ENCODE data around the gene ADAMTS12.

The ADAMTS12 gene

GRCh38 chr5:33806738-33807442 lies 84.9 kb downstream of the ADAMTS12 start:
- Histone ChIP-seq H3K9ac (ENCODE audit: low read length) (no peak overlapping the region), H3K27ac (ENCODE audit: low read depth, low read length) (no peak overlapping the region), H3K4me1 (ENCODE audit: control insufficient read depth, insufficient read depth, low read length) (peaks cover 11% of the 10 kb centered on the region), H3K4me3 (ENCODE audit: low read depth, low read length) (no peak overlapping the region), H3K27me3 (ENCODE audit: control insufficient read depth, insufficient read depth, low read length) (no peaks in the 10 kb centered on the region), H3K36me3 (ENCODE audit: control insufficient read depth, insufficient read depth, low read length) (no peaks in the 10 kb centered on the region), H3K9me3 (ENCODE audit: control insufficient read depth, insufficient read depth, low read depth, low read length) (no peaks in the 10 kb centered on the region)

- Histone ChIP-seq H3K36me3 (ENCODE audit: control insufficient read depth, insufficient read depth, low read length) (no peaks in the 10 kb centered on the region), H3K27ac (ENCODE audit: low read depth, low read length) (no peak overlapping the region), H3K27me3 (ENCODE audit: control insufficient read depth, insufficient read depth, low read length) (no peaks in the 10 kb centered on the region), H3K9me3 (ENCODE audit: control insufficient read depth, insufficient read depth, low read depth, low read length) (no peaks in the 10 kb centered on the region), H3K9ac (ENCODE audit: low read length) (no peak overlapping the region), H3K4me1 (ENCODE audit: control insufficient read depth, insufficient read depth, low read length) (no peaks in the 10 kb centered on the region), H3K4me3 (ENCODE audit: low read depth, low read length) (no peak overlapping the region)
Measured at GRCh38 chr5:33801292-33801691, 90.5 kb downstream of the ADAMTS12 start.

GRCh38 chr5:33800241-33800950 lies 91.4 kb downstream of the ADAMTS12 start:
- H3K36me3 ChIP-seq (ENCODE audit: control insufficient read depth, insufficient read depth, low read length) = no peaks in the 10 kb centered on the region
- no peak overlapping the region for H3K9ac ChIP-seq (ENCODE audit: low read length)
- H3K27ac ChIP-seq (ENCODE audit: low read depth, low read length) = no peak overlapping the region
- no peaks in the 10 kb centered on the region for H3K9me3 ChIP-seq (ENCODE audit: control insufficient read depth, insufficient read depth, low read depth, low read length)
- 0 out of 2 replicates have a peak, but pooled peaks cover 6% of the 10 kb centered on the region for H3K4me1 ChIP-seq (ENCODE audit: control insufficient read depth, insufficient read depth, low read length)
- no peaks in the 10 kb centered on the region for H3K27me3 ChIP-seq (ENCODE audit: control insufficient read depth, insufficient read depth, low read length)
- no peak overlapping the region for H3K4me3 ChIP-seq (ENCODE audit: low read depth, low read length)

GRCh38 chr5:33795496-33795895 lies 96.3 kb downstream of the ADAMTS12 start:
- Histone ChIP-seq H3K27ac (ENCODE audit: low read depth, low read length) (no peak overlapping the region), H3K4me1 (ENCODE audit: control insufficient read depth, insufficient read depth, low read length) (peaks cover 16% of the 10 kb centered on the region), H3K9me3 (ENCODE audit: control insufficient read depth, insufficient read depth, low read depth, low read length) (no peaks in the 10 kb centered on the region), H3K36me3 (ENCODE audit: control insufficient read depth, insufficient read depth, low read length) (no peaks in the 10 kb centered on the region), H3K4me3 (ENCODE audit: low read depth, low read length) (no peak overlapping the region), H3K27me3 (ENCODE audit: control insufficient read depth, insufficient read depth, low read length) (no peaks in the 10 kb centered on the region), H3K9ac (ENCODE audit: low read length) (no peak overlapping the region)

DNA sequence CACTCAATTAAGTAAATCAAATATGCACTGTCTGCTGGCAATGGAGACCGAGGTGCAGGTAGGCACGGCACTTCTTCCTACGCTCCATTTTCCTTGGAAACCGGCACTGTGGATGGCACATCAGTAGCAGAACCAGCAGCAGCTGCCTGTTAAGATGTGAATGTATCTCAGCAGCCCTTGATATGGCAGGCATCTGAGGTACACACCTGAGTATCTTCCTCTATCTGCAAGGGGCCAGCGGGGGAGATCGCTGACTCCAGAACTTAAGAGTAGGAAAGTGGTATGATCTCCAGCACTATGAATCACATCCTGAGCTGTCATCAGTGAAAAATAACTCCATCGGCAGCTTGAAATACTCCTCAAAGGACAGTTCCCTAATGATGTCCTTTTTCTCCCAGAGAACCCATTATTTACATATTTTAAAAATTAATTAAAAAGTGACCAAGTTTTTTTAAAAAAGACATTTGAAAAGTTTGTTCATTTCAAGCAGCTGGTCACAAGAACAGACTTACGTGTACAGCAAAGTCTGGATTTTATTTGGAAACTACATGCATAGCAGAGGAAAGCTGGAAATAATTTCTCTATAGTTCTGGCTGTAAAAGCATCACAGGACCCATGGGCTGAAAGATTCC lies 97.1 kb downstream of the ADAMTS12 start:
- Histone ChIP-seq H3K27me3 (ENCODE audit: control insufficient read depth, insufficient read depth, low read length) (no peaks in the 10 kb centered on the region), H3K9ac (ENCODE audit: low read length) (no peak overlapping the region), H3K9me3 (ENCODE audit: control insufficient read depth, insufficient read depth, low read depth, low read length) (no peaks in the 10 kb centered on the region), H3K27ac (ENCODE audit: low read depth, low read length) (no peak overlapping the region), H3K36me3 (ENCODE audit: control insufficient read depth, insufficient read depth, low read length) (no peaks in the 10 kb centered on the region), H3K4me3 (ENCODE audit: low read depth, low read length) (no peak overlapping the region), H3K4me1 (ENCODE audit: control insufficient read depth, insufficient read depth, low read length) (peaks cover 16% of the 10 kb centered on the region)

- Histone ChIP-seq H3K9me3 (ENCODE audit: control insufficient read depth, insufficient read depth, low read depth, low read length) (no peaks in the 10 kb centered on the region), H3K27me3 (ENCODE audit: control insufficient read depth, insufficient read depth, low read length) (no peaks in the 10 kb centered on the region), H3K27ac (ENCODE audit: low read depth, low read length) (no peak overlapping the region), H3K36me3 (ENCODE audit: control insufficient read depth, insufficient read depth, low read length) (no peaks in the 10 kb centered on the region), H3K4me1 (ENCODE audit: control insufficient read depth, insufficient read depth, low read length) (peaks cover 16% of the 10 kb centered on the region), H3K4me3 (ENCODE audit: low read depth, low read length) (no peak overlapping the region), H3K9ac (ENCODE audit: low read length) (no peak overlapping the region)
Measured at GRCh38 chr5:33793836-33794549, 97.8 kb downstream of the ADAMTS12 start.

DNA sequence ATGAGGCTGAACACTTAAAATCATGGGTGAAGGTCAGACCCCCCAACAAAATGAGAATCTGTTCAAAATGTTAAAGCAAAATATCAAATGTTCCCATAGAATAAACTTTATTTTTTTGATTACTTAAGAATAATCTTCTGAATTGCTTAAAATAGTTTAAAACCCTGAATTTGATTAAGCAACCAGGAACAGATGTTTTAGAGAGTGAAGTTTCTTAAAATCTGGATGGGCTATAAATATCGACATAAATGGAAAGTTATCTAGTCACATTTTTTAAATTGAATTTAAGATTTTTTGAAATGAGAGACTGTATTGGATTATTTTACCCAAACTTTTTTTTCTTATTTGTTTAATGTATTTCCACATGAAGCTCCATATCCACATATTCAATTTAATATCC lies 98.5 kb downstream of the ADAMTS12 start:
- no peaks in the 10 kb centered on the region for H3K27me3 ChIP-seq (ENCODE audit: control insufficient read depth, insufficient read depth, low read length)
- H3K9me3 ChIP-seq (ENCODE audit: control insufficient read depth, insufficient read depth, low read depth, low read length) = no peaks in the 10 kb centered on the region
- H3K27ac ChIP-seq (ENCODE audit: low read depth, low read length) = no peak overlapping the region
- peaks cover 16% of the 10 kb centered on the region for H3K4me1 ChIP-seq (ENCODE audit: control insufficient read depth, insufficient read depth, low read length)
- H3K9ac ChIP-seq (ENCODE audit: low read length) = no peak overlapping the region
- H3K4me3 ChIP-seq (ENCODE audit: low read depth, low read length) = no peak overlapping the region
- no peaks in the 10 kb centered on the region for H3K36me3 ChIP-seq (ENCODE audit: control insufficient read depth, insufficient read depth, low read length)

DNA sequence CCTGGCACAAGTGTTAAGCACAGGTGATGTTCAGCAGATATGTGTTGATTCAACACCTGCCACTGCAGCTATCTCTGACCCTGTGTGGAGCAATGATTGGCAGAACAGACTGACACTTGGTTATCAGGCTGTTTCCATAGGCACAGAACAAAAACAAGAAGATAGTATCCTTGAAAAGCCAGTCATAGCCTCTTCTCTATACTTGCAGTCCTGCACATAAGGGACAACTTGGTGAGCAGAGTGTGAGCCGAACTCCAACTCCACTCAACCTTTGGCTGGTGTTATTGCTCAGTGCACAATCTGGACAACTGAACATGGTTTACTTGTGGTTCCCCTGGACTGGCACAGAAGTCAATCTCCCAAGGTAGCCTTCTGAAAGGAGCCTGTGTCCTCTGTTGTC lies 99.2 kb downstream of the ADAMTS12 start:
- Histone ChIP-seq H3K27ac (ENCODE audit: low read depth, low read length) (no peak overlapping the region), H3K4me1 (ENCODE audit: control insufficient read depth, insufficient read depth, low read length) (peaks cover 16% of the 10 kb centered on the region), H3K27me3 (ENCODE audit: control insufficient read depth, insufficient read depth, low read length) (no peaks in the 10 kb centered on the region), H3K4me3 (ENCODE audit: low read depth, low read length) (no peak overlapping the region), H3K9me3 (ENCODE audit: control insufficient read depth, insufficient read depth, low read depth, low read length) (no peaks in the 10 kb centered on the region), H3K9ac (ENCODE audit: low read length) (no peak overlapping the region), H3K36me3 (ENCODE audit: control insufficient read depth, insufficient read depth, low read length) (no peaks in the 10 kb centered on the region)

DNA sequence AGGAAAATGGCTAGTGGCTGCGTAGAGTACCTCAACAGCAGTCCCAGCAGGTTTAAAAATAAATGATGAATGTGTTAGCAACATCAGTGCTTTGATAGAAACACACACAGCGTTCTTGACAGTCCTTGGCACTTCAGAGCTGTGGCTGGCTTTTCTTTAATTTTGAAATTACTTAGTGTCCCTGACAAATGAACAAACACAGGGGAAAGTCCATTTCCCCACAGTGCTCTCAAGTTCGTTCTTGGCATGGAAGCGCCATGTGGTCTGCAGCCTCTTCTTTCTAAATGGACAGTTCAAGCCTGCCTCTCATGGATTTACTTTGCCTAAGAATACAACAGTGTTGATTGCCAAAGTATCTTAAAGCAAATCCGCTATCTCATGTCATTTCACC lies 102.2 kb downstream of the ADAMTS12 start:
- Histone ChIP-seq H3K27ac (ENCODE audit: low read depth, low read length) (no peak overlapping the region), H3K4me3 (ENCODE audit: low read depth, low read length) (no peak overlapping the region), H3K4me1 (ENCODE audit: control insufficient read depth, insufficient read depth, low read length) (peaks cover 9% of the 10 kb centered on the region), H3K9me3 (ENCODE audit: control insufficient read depth, insufficient read depth, low read depth, low read length) (peaks cover 9% of the 10 kb centered on the region), H3K36me3 (ENCODE audit: control insufficient read depth, insufficient read depth, low read length) (no peaks in the 10 kb centered on the region), H3K9ac (ENCODE audit: low read length) (no peak overlapping the region), H3K27me3 (ENCODE audit: control insufficient read depth, insufficient read depth, low read length) (no peaks in the 10 kb centered on the region)

GRCh38 chr5:33788922-33789566 lies 102.7 kb downstream of the ADAMTS12 start:
- Histone ChIP-seq H3K9me3 (ENCODE audit: control insufficient read depth, insufficient read depth, low read depth, low read length) (peaks cover 9% of the 10 kb centered on the region), H3K9ac (ENCODE audit: low read length) (no peak overlapping the region), H3K36me3 (ENCODE audit: control insufficient read depth, insufficient read depth, low read length) (no peaks in the 10 kb centered on the region), H3K4me1 (ENCODE audit: control insufficient read depth, insufficient read depth, low read length) (peaks cover 5% of the 10 kb centered on the region), H3K4me3 (ENCODE audit: low read depth, low read length) (no peak overlapping the region), H3K27ac (ENCODE audit: low read depth, low read length) (no peak overlapping the region), H3K27me3 (ENCODE audit: control insufficient read depth, insufficient read depth, low read length) (no peaks in the 10 kb centered on the region)
